Measurements from ENCODE around the gene LMOD1.
"Not testable (repeated sequence)": the region's sequence is repeated elsewhere in the genome, so short reads cannot be mapped to it uniquely, and the experiment has no call there.

The LMOD1 gene

DNA sequence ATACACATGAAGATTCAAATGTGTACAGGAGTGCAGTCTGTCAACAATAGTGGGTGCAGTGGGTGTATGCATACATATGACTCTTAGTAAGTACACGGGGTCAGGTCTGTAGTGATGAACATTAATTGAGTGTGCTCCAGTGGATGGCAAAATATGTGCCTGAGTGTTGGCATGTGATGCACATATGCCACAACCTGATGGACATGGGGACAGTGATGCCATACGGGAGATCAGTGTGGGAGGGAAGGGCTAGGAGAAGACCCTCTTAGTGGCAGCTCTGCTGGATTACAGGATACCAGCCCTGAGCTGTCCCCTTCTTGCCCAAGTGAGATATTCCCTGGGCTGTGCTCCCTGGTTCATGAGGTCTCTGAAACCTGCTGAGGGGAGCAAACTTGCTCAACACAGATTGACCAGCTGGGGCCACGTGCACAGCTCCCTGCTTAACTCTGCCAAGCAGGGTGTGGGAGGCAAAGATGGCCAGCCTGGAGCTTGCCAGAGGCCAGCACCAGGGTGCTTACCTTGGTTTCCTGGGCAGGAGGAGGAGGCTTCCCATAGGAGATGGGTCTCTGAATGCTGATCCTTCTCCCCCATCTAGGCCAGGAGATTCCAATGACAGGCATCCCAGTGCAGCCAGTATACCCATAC is 55.4 kb downstream of the LMOD1 start:
- DNase-seq, result no peak

- no peak for DNase-seq
These were observed 56.1 kb downstream of the LMOD1 start for GRCh38 chr1:201890223-201890622.

DNA sequence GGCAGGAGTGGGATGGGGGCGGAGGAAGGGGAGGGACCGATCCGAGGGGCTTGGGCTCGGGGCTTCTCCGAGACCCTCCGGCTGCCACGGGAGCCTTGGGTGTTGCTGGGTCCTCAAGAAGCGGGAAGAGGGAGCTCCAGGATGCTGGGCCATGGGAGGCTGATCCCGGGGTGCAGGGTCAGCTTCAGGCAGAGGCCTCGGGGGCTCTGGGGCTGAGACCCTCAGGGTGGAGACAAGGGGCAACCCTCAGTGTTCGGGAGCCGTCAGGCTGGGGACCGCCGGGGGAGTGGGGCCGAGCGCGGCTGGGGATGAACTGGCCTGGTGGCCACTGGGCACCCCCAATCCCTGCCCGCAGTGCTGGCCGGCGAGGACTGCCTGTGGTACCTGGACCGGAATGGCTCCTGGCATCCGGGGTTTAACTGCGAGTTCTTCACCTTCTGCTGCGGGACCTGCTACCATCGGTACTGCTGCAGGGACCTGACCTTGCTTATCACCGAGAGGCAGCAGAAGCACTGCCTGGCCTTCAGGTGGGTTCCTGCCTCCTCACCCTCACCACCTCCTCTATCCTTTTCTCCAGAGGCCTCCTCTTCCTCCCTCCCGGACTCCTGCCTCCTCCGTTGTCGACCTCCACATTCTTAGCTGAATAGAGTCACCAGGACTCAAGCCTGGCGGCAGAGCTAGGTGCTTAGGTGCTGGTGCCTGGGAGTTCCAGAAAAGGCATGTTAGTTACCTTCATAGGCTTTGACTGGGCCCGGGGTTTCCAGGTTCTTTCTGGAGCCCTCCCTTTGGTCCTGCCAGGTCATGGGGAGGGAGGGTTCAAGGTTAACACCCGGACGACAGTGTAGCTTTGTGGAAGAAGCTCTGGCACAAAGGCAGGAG is 57.0 kb downstream of the LMOD1 start:
- no peak for DNase-seq

GRCh38 chr1:201888282-201889089 is 57.9 kb downstream of the LMOD1 start, which contains the start of gene SHISA4:
Gene SHISA4 (plus strand): TSS chr1:201888898. CDS start chr1:201888995, 97 bp downstream.
- no peak for DNase-seq

GRCh38 chr1:201887116-201887866 is 59.1 kb downstream of the LMOD1 start:
- DNase-seq, result no peak

- DNase-seq, result no peak
These were observed 60.1 kb downstream of the LMOD1 start for GRCh38 chr1:201886103-201886885.

GRCh38 chr1:201885531-201886075 is 60.7 kb downstream of the LMOD1 start:
- DNase-seq, result no peak

GRCh38 chr1:201884425-201884824 is 61.9 kb downstream of the LMOD1 start:
- no peak for DNase-seq

DNA sequence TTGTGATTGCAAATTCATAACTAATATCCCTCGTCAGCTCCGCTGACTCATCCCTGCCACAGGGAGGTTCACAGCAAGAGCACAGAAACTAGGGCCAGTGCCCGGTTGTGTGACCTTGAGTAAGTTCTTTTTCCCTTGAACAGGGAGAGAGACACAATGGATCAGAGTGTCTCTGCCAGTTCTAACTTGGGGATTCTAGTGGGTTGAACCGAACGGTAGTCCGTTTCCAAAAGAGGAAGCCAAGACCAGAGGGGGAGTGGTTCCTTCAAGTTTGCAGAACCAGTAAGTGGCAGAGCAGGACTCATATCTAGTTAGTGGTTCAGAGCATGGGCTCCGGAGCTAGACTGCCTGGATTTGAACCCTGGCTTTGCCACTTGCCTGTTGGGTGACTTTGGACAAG is 62.6 kb downstream of the LMOD1 start:
- DNase-seq, result no peak

DNA sequence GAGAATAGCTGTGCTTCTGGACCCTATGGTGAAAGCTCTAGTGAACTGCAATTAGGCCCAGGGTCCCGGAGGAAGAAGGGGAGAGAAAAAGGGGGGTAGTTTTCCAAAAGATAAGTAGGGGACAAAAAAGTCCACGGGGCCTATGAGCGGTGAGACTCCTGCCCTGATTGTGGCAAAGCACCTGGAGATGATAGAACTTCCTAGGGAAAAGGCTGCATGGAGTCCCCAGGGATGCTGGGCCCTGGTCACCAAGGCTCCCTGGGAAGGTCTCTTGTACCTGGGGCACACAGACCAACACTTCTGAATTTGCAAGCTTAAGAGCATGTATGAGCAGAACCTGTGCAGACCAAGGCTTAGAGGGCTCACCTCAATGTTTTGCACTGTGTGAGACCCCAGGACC is 63.1 kb downstream of the LMOD1 start:
- DNase-seq, result no peak

DNA sequence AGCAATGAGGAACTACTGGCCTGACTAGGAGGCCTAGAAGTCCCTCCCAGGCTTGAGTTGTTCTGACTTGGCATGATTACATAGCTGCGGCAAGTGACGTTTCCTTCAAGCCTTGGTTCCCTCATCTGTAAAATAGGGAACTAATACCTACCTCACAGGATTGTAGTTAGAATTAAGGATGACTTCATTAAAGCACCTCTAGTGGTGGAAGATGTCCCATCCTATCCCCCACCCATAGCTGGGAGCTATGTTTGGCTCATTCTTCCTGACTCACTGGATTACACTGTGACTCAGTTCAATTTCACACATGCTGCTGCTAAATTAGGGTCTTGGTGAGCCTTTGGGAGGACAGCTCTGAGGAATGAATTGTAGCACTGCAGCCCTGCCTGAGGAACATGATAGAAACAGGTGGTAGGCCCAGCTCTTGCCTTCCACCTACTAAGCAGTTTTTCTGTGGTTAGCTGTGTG is 63.6 kb downstream of the LMOD1 start:
- no peak for DNase-seq

- DNase-seq, result no peak
These were observed 64.7 kb downstream of the LMOD1 start for GRCh38 chr1:201881617-201882016.

DNA sequence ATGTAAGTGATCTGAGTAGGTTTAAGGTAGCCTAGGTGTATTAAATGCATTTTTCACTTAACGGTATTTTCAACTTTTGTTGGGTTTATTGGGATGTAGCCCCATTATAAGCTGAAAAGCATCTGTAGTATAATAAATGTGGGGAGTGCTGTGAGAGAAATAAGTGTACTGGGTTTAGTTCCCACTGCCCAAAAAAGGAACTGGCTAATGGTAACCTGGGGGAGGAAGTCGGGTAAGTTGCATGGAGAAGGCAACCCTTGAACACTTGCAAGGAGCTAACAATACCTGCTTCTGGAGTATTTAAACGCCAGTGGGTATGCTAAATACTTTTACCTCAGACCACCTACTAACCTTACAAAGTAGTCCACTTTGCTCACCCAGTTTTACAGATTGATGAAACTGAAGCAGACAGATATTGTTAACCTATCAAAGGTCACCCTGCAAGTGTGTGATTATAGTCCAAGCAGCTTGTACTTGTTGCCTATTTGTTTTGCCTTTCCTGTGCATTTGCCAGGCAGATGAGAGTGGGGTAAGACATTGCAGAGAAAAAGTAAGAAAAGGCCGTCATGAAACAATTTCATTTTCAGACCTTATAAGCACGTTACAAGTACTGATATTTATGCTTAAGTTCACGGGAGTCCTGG is 65.3 kb downstream of the LMOD1 start:
- no peak for DNase-seq

DNA sequence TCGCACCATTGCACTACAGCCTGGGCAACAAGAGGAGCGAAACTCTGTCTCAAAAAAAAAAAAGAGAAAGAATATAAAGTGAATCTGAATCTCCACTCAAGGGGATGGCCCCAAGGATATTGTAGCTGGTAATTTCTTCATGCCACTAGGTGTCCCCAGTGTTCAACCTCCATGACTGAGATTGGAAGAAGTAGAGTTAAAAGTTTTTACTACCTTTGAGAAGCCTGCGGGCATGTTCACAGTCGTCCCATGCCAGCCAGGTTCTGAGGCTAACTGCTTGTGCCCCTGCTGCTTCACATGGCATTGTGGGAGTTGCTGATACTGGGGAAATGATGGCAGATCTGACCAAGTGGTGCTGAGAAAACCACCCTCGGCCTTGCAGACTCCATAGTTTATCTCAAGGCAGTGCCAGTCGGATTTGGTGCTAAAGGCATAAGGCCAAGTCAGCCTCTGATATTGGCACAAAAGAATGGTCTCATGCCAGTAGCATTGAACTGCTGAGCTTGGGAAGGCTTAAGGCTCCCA is 68.4 kb downstream of the LMOD1 start:
- DNase-seq, result no peak

GRCh38 chr1:201876148-201876818 is 70.1 kb downstream of the LMOD1 start:
- no peak for DNase-seq

- DNase-seq, result no peak
These were observed 71.7 kb downstream of the LMOD1 start for GRCh38 chr1:201874672-201875071.

- no peak for DNase-seq
These were observed 76.0 kb downstream of the LMOD1 start for GRCh38 chr1:201870397-201870796.

DNA sequence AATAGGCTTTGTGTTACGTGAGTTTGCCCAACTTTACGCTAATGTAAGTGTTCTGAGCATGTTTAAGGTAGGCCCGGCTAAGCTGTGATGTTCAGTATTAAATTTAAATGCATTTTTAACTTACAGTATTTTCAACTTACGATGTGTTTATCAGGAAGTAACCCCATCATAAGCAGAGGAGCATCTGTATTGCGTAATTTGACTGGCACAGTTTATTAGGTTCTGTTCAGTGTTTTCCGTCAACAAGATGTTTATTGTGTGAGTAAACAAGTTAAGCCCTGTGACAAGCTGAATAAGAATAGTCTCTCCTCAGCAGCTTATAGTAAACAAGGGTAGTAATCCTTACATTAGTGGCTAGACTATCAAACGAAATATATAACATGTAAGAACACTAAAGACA is 84.9 kb downstream of the LMOD1 start:
- no peak for DNase-seq

- DNase-seq, result no peak
These were observed 86.9 kb downstream of the LMOD1 start for GRCh38 chr1:201859424-201859823.

GRCh38 chr1:201856722-201857121 is 89.6 kb downstream of the LMOD1 start:
- not testable (repeated sequence) for DNase-seq
